Measurements from ENCODE around the gene GRPEL1.

GRPEL1 gene

GRCh38 chr4:7023901-7024300 is 44.0 kb downstream of the GRPEL1 start:
- no peak for DNase-seq (ENCODE audit: low read depth in 2 of 2)

GRCh38 chr4:7023486-7023885 is 44.4 kb downstream of the GRPEL1 start:
- DNase-seq (ENCODE audit: low read depth in 2 of 2): no peak

- no peak for DNase-seq (ENCODE audit: low read depth in 2 of 2)
Measured at GRCh38 chr4:7021930-7022664, 45.8 kb downstream of the GRPEL1 start.

- DNase-seq (ENCODE audit: low read depth in 2 of 2): no peak
Measured at GRCh38 chr4:7021355-7021754, 46.5 kb downstream of the GRPEL1 start.

GRCh38 chr4:7020856-7021255 is 47.0 kb downstream of the GRPEL1 start:
- no peak for DNase-seq (ENCODE audit: low read depth in 2 of 2)

GRCh38 chr4:7020290-7020689 is 47.6 kb downstream of the GRPEL1 start:
- no peak for DNase-seq (ENCODE audit: low read depth in 2 of 2)

GRCh38 chr4:7019367-7019766 is 48.5 kb downstream of the GRPEL1 start:
- DNase-seq (ENCODE audit: low read depth in 2 of 2): no peak

- no peak for DNase-seq (ENCODE audit: low read depth in 2 of 2)
Measured at GRCh38 chr4:7018281-7018680, 49.6 kb downstream of the GRPEL1 start.

- no peak for DNase-seq (ENCODE audit: low read depth in 2 of 2)
Measured at GRCh38 chr4:7017446-7018048, 50.3 kb downstream of the GRPEL1 start.

GRCh38 chr4:7016512-7016911 is 51.4 kb downstream of the GRPEL1 start:
- DNase-seq (ENCODE audit: low read depth in 2 of 2): no peak

GRCh38 chr4:7016086-7016485 is 51.8 kb downstream of the GRPEL1 start:
- no peak for DNase-seq (ENCODE audit: low read depth in 2 of 2)

GRCh38 chr4:7015383-7016035 is 52.4 kb downstream of the GRPEL1 start:
- no peak for DNase-seq (ENCODE audit: low read depth in 2 of 2)

- DNase-seq (ENCODE audit: low read depth in 2 of 2): no peak
Measured at GRCh38 chr4:7014815-7015214, 53.0 kb downstream of the GRPEL1 start.

GRCh38 chr4:7013175-7013574 is 54.7 kb downstream of the GRPEL1 start:
- no peak for DNase-seq (ENCODE audit: low read depth in 2 of 2)

GRCh38 chr4:7009564-7009963 is 58.3 kb downstream of the GRPEL1 start:
- no peak for DNase-seq (ENCODE audit: low read depth in 2 of 2)
